GM18870 (cell line): ENCODE data around the gene ZNF496.
"Not testable (repeated sequence)": the region's sequence is repeated elsewhere in the genome, so short reads cannot be mapped to it uniquely, and the experiment has no call there.

Experiments used
- ATAC-seq: cut with Tn5 transposase; IDR thresholded peaks from one replicate; pipeline ENCODE4 v1.9.1; 2021; ENCODE audit warnings: moderate library complexity; ENCODE audit not compliant: unreplicated experiment

Gene ZNF496

DNA sequence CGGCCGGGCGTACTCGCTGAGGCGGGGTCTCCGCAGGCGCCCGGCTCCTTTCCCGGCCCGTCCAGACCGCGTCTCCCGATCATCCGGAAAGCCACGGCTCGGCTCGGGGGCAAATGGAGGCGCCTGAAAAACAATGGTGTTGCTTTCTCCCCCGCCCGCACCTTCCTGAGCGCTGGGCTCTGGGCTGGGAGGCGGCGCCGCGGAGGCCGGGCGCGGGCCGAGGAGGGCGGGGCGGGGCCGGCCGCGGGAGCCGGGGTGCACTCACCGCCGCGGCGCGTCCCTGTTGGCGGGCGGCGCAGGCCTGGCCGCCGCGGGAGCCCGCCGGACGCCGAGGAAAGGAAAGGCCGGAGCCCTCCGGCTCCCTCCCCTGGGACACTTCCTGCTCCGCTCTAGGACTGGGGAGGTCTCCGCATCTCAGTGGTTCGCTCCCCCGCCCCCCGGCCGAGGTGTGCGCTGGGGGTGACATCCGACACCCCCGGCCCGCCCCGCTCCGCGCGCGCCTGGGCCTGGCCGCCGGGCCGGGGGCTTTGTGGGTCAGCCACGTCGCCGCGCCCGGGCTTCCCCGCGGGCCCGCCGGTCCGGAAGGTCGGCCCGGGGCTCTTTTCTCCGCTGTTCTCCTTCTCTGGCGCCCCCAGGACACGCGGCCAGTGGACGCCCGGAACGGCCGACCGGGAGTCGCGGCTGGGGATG lies at the start of gene ZNF496:
Gene ZNF496 (minus strand): TSS at position 343 of the 690 bp plus-strand sequence. CDS start 2,289 bp downstream, outside the sequence.
- peak; percentile 52 for ATAC-seq

DNA sequence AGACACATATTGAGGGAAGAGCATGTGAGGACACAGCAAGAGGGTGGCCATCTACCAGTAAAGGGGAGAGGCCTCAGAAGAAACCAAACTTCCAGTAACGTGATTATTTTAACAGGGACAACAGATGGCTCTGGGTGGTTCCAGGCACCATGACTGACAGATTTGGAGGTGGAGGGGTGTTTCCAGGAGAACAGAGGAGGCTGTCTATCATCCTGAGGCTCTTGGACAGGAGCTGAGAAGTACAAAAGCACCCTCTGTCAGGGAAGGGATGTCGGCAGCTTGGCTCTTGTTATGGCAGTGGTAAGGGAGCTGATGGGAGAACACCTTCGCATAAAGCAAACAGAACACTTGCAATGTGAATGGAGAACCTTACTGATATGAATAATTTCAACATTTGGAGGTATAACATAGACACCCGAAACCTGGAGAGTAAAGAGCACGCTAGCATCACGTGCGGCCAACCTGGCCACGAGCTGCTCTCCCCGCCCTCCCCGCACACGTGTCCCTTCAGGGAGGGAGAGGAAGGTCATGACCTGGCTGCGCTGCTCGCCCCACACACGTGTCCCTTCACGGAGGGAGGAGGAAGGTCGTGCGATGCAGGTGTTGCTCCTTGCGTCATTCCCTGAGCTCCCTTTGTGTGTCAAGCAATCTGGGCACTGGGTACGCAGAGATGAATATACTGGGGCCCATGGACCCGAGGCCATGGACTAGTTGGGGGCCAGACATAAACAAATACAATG lies 46.8 kb upstream of the ZNF496 start:
- ATAC-seq: no peak

DNA sequence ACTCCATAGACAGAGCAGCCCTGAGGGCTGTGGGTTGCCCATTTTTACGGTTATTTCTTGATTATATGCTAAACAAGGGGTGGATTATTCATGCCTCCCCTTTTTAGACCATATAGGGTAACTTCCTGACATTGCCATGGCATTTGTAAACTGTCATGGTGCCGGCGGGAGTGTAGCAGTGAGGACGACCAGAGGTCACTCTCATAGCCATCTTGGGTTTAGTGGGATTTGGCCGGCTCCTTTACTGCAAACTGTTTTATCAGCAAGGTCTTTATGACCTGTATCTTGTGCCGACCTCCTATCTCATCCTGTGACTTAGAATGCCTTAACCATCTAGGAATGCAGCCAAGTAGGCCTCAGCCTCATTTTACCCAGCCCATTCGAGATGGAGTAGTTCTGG lies 46.0 kb upstream of the ZNF496 start:
- ATAC-seq: not testable (repeated sequence)

DNA sequence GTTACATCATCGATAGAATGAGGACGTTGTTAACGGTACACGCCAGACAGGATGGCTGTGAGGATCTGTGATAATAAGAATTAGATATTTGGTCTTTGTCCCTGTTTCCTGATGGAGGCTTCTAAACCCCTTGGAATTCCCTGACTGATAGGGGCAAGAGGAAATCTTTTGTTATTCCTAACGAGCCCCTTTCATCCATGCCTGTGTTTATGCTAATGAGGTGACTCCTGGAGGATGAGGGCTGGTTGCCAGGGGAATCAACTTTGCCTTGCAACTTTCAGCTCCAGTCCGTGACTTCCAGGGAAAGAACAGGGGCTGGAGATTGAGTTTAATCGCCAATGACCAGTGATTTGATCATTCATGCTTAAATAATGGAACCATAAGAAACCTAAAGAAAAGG lies 45.0 kb upstream of the ZNF496 start:
- ATAC-seq: no peak

DNA sequence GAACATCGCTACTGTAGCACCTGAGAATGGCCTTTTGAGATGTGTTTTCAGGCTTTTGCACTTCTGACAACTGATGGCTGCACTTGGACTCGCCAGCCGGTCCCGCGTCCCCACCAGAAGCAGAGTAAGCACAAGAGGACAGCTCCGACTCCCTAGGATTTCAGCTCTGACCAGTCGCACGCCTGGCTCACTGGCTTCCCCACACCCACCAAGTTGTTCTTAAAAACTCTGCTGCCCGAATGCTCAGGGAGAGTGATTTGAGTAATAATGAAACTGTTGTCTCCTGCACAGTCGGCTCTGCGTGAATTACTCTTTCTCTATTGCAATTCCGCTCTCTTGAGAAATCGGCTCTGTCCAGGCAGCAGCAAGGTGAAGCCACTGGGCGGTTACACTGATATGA lies 44.1 kb upstream of the ZNF496 start:
- ATAC-seq: no peak

DNA sequence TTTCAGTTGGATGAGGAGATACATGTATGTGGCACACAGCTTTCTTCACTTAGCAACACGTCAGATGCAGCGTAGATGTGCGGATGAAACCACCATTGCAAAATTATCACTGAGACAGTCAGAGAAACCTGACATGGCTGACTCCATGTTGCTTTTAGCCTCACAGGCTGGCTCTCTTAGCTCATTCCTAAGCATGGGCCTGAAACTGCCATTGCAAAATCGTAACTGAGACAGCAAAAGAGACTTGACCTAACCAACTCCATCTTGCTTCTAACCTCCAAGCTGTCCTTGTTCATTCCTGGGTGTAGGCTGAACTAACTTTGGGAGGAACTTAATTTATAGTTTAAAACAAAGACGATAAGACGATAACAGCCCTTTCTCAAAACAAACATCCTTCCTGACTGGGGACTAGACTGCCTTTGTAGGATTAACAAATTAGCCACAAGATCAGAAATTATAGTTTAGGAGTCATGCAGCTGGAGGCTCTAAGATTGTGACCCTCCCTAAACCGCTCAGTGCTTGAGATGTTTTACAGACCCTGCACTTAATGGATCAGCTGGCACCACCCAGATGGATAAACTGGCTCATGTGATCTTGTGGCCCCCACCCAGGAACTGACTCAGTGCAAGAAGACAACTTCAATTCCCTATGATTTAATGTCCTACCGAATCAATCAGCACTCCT lies 43.1 kb upstream of the ZNF496 start:
- ATAC-seq: not testable (repeated sequence)

DNA sequence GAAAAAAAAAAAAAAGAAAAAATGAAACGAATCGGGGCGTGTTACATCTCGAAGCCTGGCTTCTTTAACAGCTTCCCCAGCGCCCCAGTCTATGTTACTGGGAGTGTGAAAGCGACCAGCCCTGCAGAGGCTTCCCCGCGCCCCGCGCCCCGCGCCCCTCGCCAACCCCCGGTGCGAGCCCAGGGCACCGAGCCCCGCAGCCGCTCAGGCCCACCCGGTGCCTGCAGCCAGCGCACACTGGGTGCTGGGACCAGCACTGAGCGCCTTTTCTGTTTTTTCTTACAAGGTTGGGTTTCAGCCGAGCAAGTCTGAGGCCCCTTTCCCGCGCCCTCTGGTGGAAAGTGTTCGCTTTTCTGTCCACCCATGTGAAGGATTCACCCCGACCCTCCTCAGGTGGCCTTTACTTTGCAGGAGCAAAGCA lies 42.1 kb upstream of the ZNF496 start:
- ATAC-seq: peak; percentile 65

DNA sequence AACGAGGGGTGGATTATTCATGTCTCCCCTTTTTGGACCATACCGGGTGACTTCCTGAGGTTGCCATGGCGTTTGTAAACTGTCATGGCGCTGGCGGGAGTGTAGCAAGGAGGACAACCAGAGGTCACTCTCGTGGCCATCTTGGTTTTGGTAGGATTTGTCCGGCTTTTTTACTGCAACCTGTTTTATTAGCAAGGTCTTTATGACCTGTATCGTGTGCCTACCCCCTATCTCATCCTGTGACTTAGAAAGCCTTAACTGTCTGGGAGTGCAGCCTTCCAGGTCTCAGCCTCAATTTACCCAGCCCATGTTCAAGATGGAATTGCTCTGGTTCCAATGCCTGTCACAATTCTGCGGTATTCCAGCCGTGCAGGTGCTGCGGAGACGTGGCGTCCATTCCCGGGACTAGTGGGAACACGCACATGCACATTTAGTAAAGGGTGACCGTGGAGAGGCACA lies 40.2 kb upstream of the ZNF496 start:
- no peak for ATAC-seq

DNA sequence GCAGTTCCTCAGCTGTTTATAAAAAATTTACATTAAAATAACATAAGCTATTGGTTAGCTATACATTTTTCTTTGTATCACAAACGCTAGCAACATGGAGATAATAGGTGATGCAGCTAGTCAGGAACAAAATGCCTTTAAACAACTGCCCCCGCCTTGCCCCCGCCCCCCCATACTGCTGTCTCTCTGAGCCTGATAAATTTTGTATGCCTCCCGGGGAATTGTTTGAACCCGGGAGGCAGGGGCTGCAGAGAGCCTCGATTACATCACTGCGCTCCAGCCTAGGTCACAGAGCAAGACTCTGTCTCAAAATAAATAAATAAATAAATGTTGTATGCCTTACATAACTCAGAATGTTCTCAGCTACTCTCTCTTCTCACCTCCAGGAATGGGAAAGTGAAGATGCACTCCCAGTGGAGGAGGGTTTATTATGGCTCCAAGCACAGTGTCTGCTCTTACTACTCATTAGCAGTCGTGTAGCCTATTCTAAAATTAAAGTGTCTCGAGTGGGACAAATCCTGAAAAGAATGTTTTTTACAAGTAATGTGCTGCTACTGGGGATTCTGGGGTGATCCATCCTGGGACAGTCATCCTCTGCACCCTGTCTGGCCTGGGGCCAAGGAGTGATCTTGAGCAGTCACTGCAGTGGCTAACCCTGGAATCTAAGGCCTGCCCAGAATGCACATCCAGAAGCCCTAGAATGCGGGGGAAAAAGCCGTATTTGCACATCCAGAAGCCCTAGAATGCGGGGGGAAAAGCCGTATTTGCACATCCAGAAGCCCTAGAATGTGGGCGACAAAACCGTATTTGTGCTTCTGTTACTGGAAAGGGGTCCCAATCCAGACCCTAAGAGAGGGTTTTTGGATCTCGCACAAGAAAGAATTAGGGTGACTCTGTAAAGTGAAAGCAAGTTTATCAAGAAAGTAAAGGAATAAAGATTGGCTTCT lies 39.4 kb upstream of the ZNF496 start:
- ATAC-seq: no peak

DNA sequence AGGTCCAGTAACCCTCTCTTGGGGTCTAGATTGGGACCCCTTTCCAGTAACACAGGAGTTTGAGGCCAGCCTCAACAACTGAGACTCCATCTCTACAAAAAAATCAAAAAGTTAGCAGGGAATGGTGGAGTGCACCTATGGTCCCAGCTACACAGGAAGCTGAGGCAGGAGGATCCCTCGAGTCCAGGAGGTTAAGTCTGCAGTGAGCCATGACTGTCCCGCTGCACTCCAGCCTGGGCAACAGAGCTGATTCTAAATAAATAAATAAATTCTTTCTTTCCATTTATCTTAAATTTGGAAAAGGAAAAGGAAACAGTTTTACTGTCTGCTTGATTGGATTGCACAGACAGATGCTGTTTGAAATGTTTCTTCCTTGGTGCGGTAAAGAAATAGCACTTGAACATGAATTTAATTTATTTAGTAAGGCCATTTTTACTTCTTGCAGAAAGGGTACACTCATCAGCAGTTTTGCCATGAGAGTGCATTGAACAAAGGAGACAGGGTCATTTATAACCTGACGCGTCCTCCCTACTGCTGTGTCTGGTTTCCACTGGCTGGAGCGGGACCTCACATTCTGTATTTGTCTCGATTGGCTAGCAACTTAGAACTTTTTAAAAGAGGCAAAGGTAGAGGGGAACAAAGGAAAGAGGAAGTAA lies 37.0 kb upstream of the ZNF496 start:
- ATAC-seq: no peak

DNA sequence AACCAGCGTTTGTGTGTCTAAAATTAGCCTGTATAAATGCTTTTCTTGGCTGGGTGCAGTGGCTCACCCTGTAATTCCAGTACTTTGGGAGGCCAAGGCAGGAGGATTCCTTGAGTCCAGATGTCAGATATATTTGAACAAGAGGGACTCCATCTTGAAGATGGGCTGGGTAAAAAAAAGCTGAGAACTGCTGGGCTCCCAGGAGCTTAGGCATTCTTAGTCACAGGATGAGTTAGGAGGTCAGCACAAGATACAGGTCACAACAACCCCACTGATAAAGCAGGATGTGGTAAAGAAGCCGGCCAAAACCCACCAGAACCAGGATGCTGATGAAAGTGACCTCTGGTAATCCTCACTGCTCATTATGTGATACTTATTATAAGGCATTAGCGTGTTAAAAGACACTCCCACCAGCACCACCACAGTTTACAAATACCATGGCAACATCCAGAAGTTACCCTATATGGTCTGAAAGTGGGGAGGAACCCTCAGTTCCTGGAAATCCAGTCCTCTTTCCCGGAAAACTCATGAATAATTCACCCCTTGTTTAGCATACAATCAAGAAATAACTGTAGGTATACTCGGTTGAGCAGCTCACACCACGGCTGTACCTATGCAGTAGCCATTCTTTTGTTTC lies 36.2 kb upstream of the ZNF496 start:
- ATAC-seq: no peak

DNA sequence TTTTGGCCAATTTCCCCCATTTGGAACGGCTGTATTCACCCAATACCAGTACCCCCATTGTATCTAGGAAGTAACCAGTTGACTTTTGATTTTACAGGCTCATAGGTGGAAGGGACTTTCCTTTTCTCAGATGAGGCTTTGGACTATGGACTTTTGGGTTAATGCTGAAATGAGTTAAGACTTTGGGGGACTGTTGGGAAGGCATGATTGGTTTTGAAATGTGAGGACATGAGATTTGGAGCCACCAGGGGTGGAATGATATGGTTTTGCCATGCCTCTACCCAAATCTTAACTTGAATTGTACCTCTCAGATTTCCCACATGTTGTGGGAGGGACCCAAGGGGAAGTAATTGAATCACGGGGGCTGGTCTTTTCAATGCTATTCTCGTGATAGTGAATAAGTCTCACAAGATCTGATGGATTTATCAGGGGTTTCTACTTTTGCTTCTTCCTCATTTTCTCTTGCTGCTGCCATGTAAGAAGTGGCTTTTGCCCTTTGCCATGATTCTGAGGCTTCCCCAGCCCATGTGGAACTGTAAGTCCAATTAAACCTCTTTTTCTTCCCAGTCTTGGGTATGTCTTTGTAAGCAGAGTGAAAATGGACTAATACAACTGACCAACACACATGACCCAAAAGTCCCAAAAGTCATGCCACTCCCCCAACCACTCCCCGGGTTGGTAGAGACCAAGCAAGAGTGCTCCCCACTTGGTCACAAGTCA lies 35.4 kb upstream of the ZNF496 start:
- no peak for ATAC-seq

DNA sequence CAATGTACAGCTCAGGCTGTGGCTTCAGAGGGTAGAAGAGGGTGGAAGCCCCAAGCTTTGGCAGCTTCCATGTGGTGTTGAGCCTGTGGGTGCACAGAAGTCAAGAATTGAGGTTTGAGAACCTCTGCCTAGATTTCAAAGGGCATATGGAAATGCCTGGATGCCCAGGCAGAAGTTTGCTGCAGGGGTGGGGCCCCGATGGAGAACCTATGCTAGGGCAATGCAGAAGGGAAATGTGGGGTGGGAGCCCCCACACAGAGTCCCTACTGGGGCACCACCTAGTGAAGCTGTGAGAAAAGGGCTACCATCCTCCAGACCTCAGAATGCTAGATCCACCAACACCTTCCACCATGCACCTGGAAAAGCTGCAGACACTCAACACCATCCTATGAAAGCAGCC lies 34.7 kb upstream of the ZNF496 start:
- ATAC-seq: not testable (repeated sequence)

DNA sequence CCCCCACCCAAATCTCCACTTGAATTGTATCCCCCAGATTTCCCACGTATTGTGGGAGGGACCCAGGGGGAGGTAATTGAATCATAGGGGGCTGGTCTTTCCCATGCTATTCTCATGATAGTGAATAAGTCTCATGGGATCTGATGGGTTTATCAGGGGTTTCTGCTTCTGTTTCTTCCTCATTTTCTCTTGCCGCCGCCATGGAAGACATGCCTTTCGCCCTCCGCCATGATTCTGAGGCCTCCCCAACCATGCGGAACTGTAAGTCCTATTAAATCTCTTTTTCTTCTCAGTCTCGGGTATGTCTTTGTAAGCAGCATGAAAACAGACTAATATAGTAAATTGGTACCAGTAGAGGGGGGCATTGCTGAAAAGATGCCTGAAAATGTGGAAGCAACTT lies 33.4 kb upstream of the ZNF496 start:
- ATAC-seq: no peak

DNA sequence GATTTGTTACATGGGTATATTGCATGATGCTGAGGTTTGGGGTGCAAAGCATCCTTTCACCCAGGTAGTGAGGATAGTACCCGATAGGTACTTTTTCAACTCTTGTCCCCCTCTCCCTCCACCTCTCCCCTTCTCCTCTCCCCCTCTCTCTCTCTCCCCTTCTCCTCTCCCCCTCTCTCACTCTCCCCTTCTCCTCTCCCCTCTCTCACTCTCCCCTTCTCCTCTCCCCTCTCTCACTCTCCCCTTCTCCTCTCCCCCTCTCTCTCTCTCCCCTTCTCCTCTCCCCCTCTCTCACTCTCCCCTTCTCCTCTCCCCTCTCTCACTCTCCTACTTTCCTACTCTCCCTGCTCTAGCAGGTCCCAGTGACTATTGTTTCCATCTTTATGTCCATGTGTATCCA lies 31.3 kb upstream of the ZNF496 start:
- not testable (repeated sequence) for ATAC-seq

DNA sequence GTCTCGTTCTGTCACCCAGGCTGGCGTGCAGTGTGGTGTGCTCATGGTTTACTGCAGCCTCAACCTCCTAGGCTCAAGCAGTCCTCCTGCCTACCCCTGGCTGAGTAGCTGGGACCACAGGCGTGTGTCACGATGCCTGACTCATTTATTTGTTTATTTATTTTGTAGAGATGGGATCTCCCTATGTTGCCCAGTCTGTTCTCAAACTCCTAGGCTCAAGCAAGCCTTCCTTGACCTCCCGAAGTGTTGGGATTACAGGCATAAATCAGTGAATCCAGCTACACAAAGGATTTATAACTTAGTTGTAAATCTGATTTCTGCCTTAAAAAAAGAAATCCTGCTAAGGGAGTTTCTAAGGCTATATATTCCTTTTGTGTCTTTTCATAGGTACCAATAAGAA lies 30.5 kb upstream of the ZNF496 start:
- ATAC-seq: no peak

DNA sequence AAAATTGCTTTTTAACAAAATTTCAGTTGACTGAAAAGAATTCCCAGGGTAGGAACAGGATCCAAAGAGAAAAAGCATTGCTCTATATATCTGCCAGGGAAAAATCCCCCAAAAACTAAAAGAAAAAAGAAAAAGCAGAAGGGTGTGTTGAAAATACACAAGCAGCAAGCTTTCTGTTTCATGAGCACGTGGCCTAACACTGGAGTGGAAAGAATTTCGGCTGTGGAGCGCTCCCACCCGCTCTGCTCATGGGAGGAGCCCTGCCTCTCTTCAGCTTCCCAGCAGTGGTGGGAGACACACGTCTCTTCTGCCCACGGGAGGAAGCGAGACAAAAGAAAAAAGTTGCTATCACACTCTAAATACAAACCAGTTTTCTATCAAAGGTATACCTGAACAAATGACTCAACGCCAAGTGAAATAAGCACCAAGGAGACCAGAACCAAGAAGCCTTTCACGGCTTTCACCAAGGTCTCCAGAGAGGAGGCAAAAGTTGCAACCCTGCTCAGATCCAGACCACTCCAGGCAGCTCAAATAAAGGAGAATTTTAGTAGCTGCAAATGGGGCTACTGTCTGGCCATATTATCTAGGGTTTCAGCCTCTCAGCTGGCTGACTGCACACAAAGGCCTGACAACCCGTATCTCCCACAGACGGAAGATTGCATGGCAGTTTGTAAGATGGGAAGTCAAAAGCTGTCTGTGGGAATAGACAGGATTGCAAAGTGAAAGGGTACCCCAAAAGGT lies 29.5 kb upstream of the ZNF496 start:
- ATAC-seq: no peak

DNA sequence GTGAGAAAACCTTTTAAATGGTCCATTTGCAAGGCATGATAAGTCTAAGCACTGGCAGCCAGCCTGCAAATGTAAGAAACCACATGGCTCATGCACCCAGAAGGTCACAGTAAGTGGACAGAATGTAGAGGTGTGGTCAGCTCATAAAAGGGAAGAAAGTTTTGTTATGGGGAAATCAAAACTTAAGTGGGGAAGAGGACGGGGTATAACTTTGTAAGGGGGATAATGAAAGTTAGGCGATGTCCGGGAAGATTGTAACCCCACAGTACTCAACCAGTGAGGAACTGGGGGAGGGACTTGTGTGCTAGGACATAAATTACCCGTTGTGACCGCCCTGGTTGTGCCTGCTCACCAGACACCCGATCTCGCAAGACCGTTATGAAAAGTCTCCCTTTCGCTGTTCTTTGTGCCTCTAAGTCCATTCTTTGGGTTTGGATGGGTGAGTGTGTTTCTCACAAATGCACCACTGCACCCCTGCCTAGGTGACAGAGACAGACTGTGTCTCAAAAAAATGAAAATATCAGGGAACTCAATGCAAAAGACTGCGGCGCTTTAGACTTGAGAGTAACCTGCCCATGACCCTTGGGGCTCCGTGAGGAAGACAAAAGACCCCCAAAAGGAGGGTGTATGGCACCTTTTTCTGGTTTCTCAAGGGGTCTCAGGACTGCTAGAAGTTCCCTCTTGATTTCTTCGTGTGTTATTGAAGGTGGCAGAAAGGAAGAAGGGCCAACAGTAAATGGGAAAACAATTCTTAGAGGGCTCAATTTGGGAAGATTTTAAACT lies 28.6 kb upstream of the ZNF496 start:
- no peak for ATAC-seq
